Endodermal cell (in vitro differentiated cells): ENCODE measurements around the gene OTOG. TPM values are rescaled to one million over a fixed set of nuclear protein-coding genes. Genes with fewer than 3 reads are reported as not detected.

Source experiments
- DNase-seq: peaks from one replicate; pipeline ENCODE4 v3.0.0-alpha.2; 2017
- H3K27ac ChIP-seq: 2 replicates; pipeline ENCODE4 v1.5.1; 2013; ENCODE audit warnings: mild to moderate bottlenecking, low read depth, low read length, moderate library complexity
- H3K27me3 ChIP-seq: 2 replicates; pipeline ENCODE4 v1.6.1; 2013; ENCODE audit warnings: mild to moderate bottlenecking, low read length, moderate library complexity; ENCODE audit not compliant: insufficient read depth, control insufficient read depth, poor library complexity, severe bottlenecking
- H3K36me3 ChIP-seq: 2 replicates; pipeline ENCODE4 v1.7.0; 2013; ENCODE audit warnings: mild to moderate bottlenecking, low read length, moderate library complexity; ENCODE audit not compliant: control insufficient read depth, insufficient read depth
- H3K4me1 ChIP-seq: one replicate; pipeline ENCODE4 v1.7.0; 2013; ENCODE audit warnings: low read length; ENCODE audit not compliant: control insufficient read depth, insufficient read depth
- H3K4me3 ChIP-seq: 2 replicates; pipeline ENCODE4 v1.5.1; 2013; ENCODE audit warnings: mild to moderate bottlenecking, low read length, moderate library complexity
- H3K9ac ChIP-seq: 2 replicates; pipeline ENCODE4 v1.6.1; 2013; ENCODE audit warnings: mild to moderate bottlenecking, low read length, moderate library complexity; ENCODE audit not compliant: poor library complexity, severe bottlenecking; ENCODE audit errors: extremely low read depth
- H3K9me3 ChIP-seq: 2 replicates; pipeline ENCODE4 v1.6.1; 2013; ENCODE audit warnings: mild to moderate bottlenecking, low read length, moderate library complexity; ENCODE audit not compliant: control insufficient read depth
- H3K27ac Mint-ChIP-seq: 2 replicates; pipeline ENCODE4 v1.8.0; 2020; ENCODE audit warnings: mixed read lengths
- H3K27me3 Mint-ChIP-seq: 2 replicates; pipeline ENCODE4 v1.8.0; 2021; ENCODE audit warnings: mild to moderate bottlenecking, mixed read lengths; ENCODE audit not compliant: insufficient read depth
- H3K36me3 Mint-ChIP-seq: 2 replicates; pipeline ENCODE4 v1.8.0; 2020; ENCODE audit warnings: low read depth, mixed read lengths
- H3K4me1 Mint-ChIP-seq: 2 replicates; pipeline ENCODE4 v1.8.0; 2020; ENCODE audit warnings: mixed read lengths
- H3K4me3 Mint-ChIP-seq: 2 replicates; pipeline ENCODE4 v1.8.0; 2020; ENCODE audit warnings: mild to moderate bottlenecking, moderate library complexity, mixed read lengths
- H3K9me3 Mint-ChIP-seq: 2 replicates; pipeline ENCODE4 v1.8.0; 2020; ENCODE audit warnings: mild to moderate bottlenecking, mixed read lengths
- WGBS, 2 experiments: methylation state at CpG; one replicate each; pipeline versions ENCODE4 v1.1.5 to v1.1.7; 2013; ENCODE audit warnings: missing lambda C conversion rate in 2 of 2, mixed read lengths in 1 of 2; ENCODE audit not compliant: insufficient coverage in 1 of 2, insufficient read length in 1 of 2; 5-methylcytosine and 5-hydroxymethylcytosine counted together
- total RNA-seq, 2 donors: library from RNA; stranded (reverse); fragmentation: NEBNext Ultra II Directional in 1 of 2; extraction: Animal tissue kit (Norgen Biotek cat#: 25700) in 1 of 2; gene quantifications; 2 replicates in 1 of 2; 3 replicates in 1 of 2; pipeline ENCODE4 v1.2.1, GENCODE V29; 2021
- TF ChIP-seq, protein P1 (sequence below): fragments of 200-600 bp; sonication (generic); conservative IDR thresholded peaks from 2 replicates; pipeline ENCODE4 v1.5.0; 2021; ENCODE audit warnings: antibody characterized with exemption, mild to moderate bottlenecking

The OTOG gene
- total RNA-seq, 2 donors from 2014 or later: 0.33 to 0.55 TPM

DNA sequence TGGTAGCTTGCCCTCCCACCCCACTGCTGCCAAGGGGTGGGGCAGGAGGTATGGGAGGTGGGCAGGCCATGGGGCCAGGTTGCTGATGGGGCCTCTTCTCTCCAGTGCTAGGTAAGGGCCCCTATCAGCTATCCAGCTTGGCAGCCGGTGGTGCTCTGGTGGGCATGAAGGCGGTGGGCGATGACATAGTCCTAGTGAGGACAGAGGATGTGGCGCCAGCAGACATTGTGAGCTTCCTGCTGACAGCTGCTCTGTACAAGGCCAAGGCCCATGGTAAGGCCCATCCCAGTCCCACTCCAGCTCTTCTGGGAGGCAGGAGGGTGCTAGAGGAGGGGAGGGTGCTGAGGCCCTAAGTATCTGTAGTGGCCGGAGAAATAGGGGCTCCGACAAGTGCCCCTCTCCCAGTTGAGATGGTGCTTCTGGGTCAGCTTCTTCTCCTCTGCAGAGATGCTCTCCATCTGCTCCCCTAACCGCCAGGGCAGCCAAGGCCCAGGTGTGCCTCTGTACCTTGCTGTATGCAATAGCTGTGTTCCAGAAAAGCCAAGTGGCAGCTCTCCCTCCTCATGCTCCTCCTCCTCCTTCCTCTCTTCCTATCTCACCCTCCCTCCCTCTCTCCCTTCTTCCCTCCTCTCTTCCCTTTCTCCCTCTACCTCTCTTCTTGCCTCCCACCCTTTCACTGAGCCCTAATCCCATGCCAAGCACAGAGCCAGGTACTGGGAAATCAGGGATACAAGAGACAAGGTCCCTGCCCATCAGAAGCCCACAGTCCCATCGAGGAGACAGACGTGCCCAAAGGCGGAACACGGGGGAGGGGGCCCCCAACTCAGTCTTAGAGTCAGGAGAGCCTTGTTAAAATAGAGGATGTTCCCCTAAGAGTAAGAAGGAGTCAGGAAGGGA lies 55.3 kb downstream of the OTOG start:
- Mint-ChIP-seq H3K27me3 (peaks cover 43% of the 10 kb centered on the region), H3K4me1 (peaks cover 11% of the 10 kb centered on the region), H3K4me3 (no peak overlapping the region), H3K27ac (no peak overlapping the region), H3K9me3 (no peaks in the 10 kb centered on the region), H3K36me3 (no peaks in the 10 kb centered on the region)
- Histone ChIP-seq H3K4me1 (no peaks in the 10 kb centered on the region), H3K9me3 (no peaks in the 10 kb centered on the region), H3K36me3 (no peaks in the 10 kb centered on the region), H3K9ac (no peak overlapping the region), H3K27ac (no peak overlapping the region), H3K4me3 (no peak overlapping the region), H3K27me3 (peaks cover 20% of the 10 kb centered on the region)
- TF ChIP-seq, protein P1, sequence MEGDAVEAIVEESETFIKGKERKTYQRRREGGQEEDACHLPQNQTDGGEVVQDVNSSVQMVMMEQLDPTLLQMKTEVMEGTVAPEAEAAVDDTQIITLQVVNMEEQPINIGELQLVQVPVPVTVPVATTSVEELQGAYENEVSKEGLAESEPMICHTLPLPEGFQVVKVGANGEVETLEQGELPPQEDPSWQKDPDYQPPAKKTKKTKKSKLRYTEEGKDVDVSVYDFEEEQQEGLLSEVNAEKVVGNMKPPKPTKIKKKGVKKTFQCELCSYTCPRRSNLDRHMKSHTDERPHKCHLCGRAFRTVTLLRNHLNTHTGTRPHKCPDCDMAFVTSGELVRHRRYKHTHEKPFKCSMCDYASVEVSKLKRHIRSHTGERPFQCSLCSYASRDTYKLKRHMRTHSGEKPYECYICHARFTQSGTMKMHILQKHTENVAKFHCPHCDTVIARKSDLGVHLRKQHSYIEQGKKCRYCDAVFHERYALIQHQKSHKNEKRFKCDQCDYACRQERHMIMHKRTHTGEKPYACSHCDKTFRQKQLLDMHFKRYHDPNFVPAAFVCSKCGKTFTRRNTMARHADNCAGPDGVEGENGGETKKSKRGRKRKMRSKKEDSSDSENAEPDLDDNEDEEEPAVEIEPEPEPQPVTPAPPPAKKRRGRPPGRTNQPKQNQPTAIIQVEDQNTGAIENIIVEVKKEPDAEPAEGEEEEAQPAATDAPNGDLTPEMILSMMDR: no peak
- no peak for DNase-seq
- 91 to 100% methylated on average over 8 to 11 of the region's 11 CpGs for WGBS, 2 experiments

DNA sequence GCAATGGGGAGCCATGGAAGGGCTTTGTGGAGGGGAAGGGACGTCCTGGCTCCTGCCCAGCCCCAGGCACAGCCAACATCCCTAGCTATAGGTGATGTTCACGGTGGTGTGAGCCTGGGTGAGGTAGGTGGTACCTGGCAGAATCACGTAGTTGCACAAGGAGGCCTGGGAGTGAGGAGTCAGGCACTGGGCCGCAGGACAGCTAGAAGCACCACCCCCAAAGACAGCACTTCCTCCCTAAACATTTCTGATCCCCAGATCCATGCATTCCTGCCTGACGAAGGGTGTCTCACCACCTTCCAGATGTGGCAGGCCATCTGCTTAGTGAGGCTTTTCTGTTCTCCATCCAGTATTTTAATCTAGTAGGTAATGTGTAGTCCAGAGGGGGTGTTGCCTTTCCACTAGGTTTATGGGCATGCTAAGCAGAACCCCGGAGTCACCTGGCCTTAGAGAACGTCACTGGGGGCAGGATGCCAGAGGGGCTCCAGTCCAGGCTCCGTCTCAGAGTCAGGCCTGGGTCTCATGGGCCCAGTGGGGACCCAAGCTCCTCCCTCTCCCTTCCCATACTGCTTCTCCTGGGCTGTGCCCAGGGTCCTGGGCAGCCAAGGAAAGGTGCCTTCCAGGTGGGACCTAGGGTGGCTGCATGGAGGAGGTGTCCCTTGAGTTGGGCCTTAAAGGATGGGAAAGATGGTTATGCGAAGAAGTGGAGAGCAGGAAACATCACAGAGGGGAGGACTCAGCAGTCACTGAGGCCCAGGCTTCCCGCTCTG lies 56.2 kb downstream of the OTOG start:
- H3K27ac Mint-ChIP-seq: no peak overlapping the region
- H3K9me3 Mint-ChIP-seq: no peaks in the 10 kb centered on the region
- no peak overlapping the region for H3K9ac ChIP-seq
- H3K4me1 ChIP-seq: no peaks in the 10 kb centered on the region
- TF ChIP-seq, protein P1: no peak
- 84 to 100% methylated on average over 4 to 10 of the region's 10 CpGs for WGBS, 2 experiments
- H3K27ac ChIP-seq: no peak overlapping the region
- no peak overlapping the region for H3K4me3 Mint-ChIP-seq
- H3K4me3 ChIP-seq: no peak overlapping the region
- peaks cover 20% of the 10 kb centered on the region for H3K27me3 ChIP-seq
- H3K36me3 Mint-ChIP-seq: no peaks in the 10 kb centered on the region
- no peaks in the 10 kb centered on the region for H3K9me3 ChIP-seq
- peaks cover 48% of the 10 kb centered on the region for H3K27me3 Mint-ChIP-seq
- no peaks in the 10 kb centered on the region for H3K36me3 ChIP-seq
- peaks cover 11% of the 10 kb centered on the region for H3K4me1 Mint-ChIP-seq
- DNase-seq: no peak

DNA sequence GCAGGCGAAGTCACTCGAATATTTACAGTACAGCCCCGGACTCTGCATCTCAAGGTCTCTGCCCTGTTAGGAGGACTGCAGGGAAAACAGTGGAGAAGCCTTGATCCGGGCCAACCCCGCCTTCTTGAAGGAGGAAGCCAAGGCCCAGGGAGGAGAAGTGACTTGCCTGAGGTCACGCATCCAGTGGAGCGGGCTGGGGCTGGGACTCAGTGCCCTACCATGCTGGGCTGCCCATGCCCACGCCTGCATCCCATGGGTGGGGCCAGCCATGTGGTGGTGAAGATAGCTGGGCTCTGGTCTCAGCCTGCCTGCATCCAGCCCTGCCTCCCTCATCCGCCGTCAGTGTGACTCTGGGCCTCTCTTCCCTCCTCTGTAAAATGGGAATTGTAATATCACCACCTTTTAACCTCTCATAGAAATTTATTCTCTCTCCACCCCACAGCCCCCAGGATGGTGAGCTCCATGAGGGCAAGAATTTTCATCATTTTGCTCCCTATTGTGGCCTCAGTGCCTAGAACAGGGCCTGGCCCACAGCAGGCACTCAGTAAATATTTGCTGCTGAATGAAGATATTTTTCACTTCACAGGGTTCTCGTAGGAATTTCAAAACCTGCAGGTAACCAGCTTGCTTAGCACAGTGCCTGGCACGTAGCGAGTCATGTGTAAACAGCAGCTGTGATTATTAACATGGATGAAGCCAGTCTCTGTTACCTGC lies 57.3 kb downstream of the OTOG start:
- Histone ChIP-seq H3K36me3 (no peaks in the 10 kb centered on the region), H3K4me3 (no peak overlapping the region), H3K4me1 (no peaks in the 10 kb centered on the region), H3K9me3 (no peaks in the 10 kb centered on the region), H3K9ac (no peak overlapping the region), H3K27me3 (peaks cover 17% of the 10 kb centered on the region), H3K27ac (no peak overlapping the region)
- Mint-ChIP-seq H3K27me3 (peaks cover 45% of the 10 kb centered on the region), H3K4me3 (no peak overlapping the region), H3K27ac (peak overlapping the region; percentile 29), H3K36me3 (no peaks in the 10 kb centered on the region), H3K9me3 (no peaks in the 10 kb centered on the region), H3K4me1 (peaks cover 11% of the 10 kb centered on the region)
- TF ChIP-seq, protein P1: no peak
- WGBS, 2 experiments: 77 to 78% methylated on average over 6 to 13 of the region's 13 CpGs
- no peak for DNase-seq
